Common myeloid progenitor, CD34-positive (primary cell): Measurements from ENCODE around the gene PHF21A.

Source experiments
- CTCF ChIA-PET: fragments of 350-600 bp; sonication (Branson Sonifier 250); formaldehyde crosslinking; loops from one replicate; lab custom pipeline; 2021; ENCODE audit warnings: antibody characterized with exemption; lab: Charles Lee
- POLR2A ChIA-PET: fragments of 350-600 bp; sonication (Branson Sonifier 250); formaldehyde crosslinking; loops from one replicate; lab custom pipeline; 2021; ENCODE audit warnings: antibody characterized with exemption; lab: Charles Lee
- DNase-seq, 3 donors: peaks; one replicate each; pipeline versions ENCODE4 v3.0.0 to v3.0.0-alpha.2; 2013
- H3K27ac ChIP-seq, 2 experiments: 1 replicate in 1 of 2; 2 replicates in 1 of 2; pipeline ENCODE4 v1.7.0; 2013; ENCODE audit warnings: inconsistent platforms in 2 of 2, low read length in 2 of 2, mild to moderate bottlenecking in 2 of 2, low read depth in 1 of 2, moderate library complexity in 1 of 2; ENCODE audit not compliant: severe bottlenecking in 2 of 2, insufficient read depth in 1 of 2, poor library complexity in 1 of 2
- H3K27me3 ChIP-seq, 5 experiments: replicated peaks in 2 of 5; 1 replicate in 3 of 5; 2 replicates in 2 of 5; pipeline versions ENCODE4 v1.6.1 to v1.7.0; 2013; ENCODE audit warnings: low read length in 4 of 5, mild to moderate bottlenecking in 2 of 5, moderate library complexity in 2 of 5, inconsistent platforms in 1 of 5; ENCODE audit not compliant: insufficient read depth in 5 of 5, control insufficient read depth in 4 of 5
- H3K36me3 ChIP-seq, 4 experiments: 1 replicate in 2 of 4; 2 replicates in 2 of 4; pipeline versions ENCODE4 v1.6.1 to v1.7.0; 2013; ENCODE audit warnings: low read length in 3 of 4, control low read depth in 1 of 4, mild to moderate bottlenecking in 1 of 4; ENCODE audit not compliant: control insufficient read depth in 4 of 4, insufficient read depth in 4 of 4
- H3K4me1 ChIP-seq, 4 experiments: 1 replicate in 3 of 4; 2 replicates in 1 of 4; pipeline versions ENCODE4 v1.6.1 to v1.7.1; 2013; ENCODE audit warnings: low read length in 3 of 4, mild to moderate bottlenecking in 3 of 4, control low read depth in 1 of 4, inconsistent platforms in 1 of 4, moderate library complexity in 1 of 4; ENCODE audit not compliant: control insufficient read depth in 4 of 4, insufficient read depth in 4 of 4; ENCODE audit errors: control extremely low read depth in 1 of 4
- H3K4me3 ChIP-seq, 7 experiments: 1 replicate in 4 of 7; 2 replicates in 3 of 7; pipeline versions ENCODE4 v1.5.1 to v1.7.0; 2013; ENCODE audit warnings: mild to moderate bottlenecking in 7 of 7, low read length in 6 of 7, moderate library complexity in 6 of 7, inconsistent platforms in 2 of 7, low read depth in 2 of 7, control low read depth in 1 of 7; ENCODE audit not compliant: insufficient read depth in 4 of 7, control insufficient read depth in 1 of 7; ENCODE audit errors: extremely low read depth in 1 of 7
- H3K9me3 ChIP-seq, 5 experiments: 1 replicate in 4 of 5; 2 replicates in 1 of 5; pipeline versions ENCODE4 v1.6.1 to v1.7.1; 2013; ENCODE audit warnings: low read length in 4 of 5, mild to moderate bottlenecking in 2 of 5, inconsistent platforms in 1 of 5, low read depth in 1 of 5, moderate library complexity in 1 of 5; ENCODE audit not compliant: control insufficient read depth in 4 of 5, insufficient read depth in 2 of 5; ENCODE audit errors: control extremely low read depth in 1 of 5
- WGBS: methylation state at CpG from one replicate; pipeline ENCODE4 v1.1.5; 2013; ENCODE audit not compliant: insufficient coverage; 5-methylcytosine and 5-hydroxymethylcytosine counted together

The PHF21A gene

GRCh38 chr11:46090375-46090774 lies 30.9 kb downstream of the PHF21A start:
- Histone ChIP-seq H3K4me1 (no peaks in the 10 kb centered on the region), H3K27ac (no peak overlapping the region), H3K4me3 (no peak overlapping the region), H3K9me3 (no peaks in the 10 kb centered on the region), H3K36me3 (peaks cover 2 to 7% (median 4%) of the 10 kb centered on the region in 4 experiments), H3K27me3 (no peaks in the 10 kb centered on the region)
- WGBS, result no CpG with 5 or more reads among the region's 1 CpG
- POLR2A ChIA-PET, result no interaction called here
- no peak for DNase-seq
- CTCF ChIA-PET, result interaction anchor here (1.3 to 2.3 kb wide), 2 partner anchors 12 to 16 kb away, joined by 4 to 8 read pairs; no protein-coding TSS in a partner anchor

GRCh38 chr11:46079662-46080061 lies 41.6 kb downstream of the PHF21A start:
- H3K4me1 ChIP-seq, result no peaks in the 10 kb centered on the region
- no peaks in the 10 kb centered on the region for H3K9me3 ChIP-seq
- no peaks in the 10 kb centered on the region for H3K27me3 ChIP-seq
- POLR2A ChIA-PET, result no interaction called here
- DNase-seq, result no peak
- H3K4me3 ChIP-seq, result no peak overlapping the region
- H3K27ac ChIP-seq, result no peak overlapping the region
- CTCF ChIA-PET, result no interaction called here
- peaks cover 3 to 42% (median 9%) of the 10 kb centered on the region in 4 experiments for H3K36me3 ChIP-seq
- WGBS, result 100% methylated on average over 1 of the region's 3 CpGs

- Histone ChIP-seq H3K36me3 (peaks cover 3 to 39% (median 9%) of the 10 kb centered on the region in 4 experiments), H3K4me1 (no peaks in the 10 kb centered on the region), H3K4me3 (no peak overlapping the region), H3K27me3 (no peaks in the 10 kb centered on the region), H3K27ac (no peak overlapping the region), H3K9me3 (no peaks in the 10 kb centered on the region)
- DNase-seq, result no peak
- CTCF ChIA-PET, result interaction anchor here (1.0 to 1.3 kb wide), 2 partner anchors 8 to 9 kb away, joined by 3 read pairs; no protein-coding TSS in a partner anchor
- 100% methylated on average over 2 of the region's 2 CpGs for WGBS
- POLR2A ChIA-PET, result no interaction called here
These were observed 45.3 kb downstream of the PHF21A start for GRCh38 chr11:46075928-46076327.

GRCh38 chr11:46075168-46075567 lies 46.1 kb downstream of the PHF21A start:
- Histone ChIP-seq H3K27ac (no peak overlapping the region), H3K4me3 (no peak overlapping the region), H3K36me3 (peaks cover 3 to 37% (median 10%) of the 10 kb centered on the region in 4 experiments), H3K27me3 (no peaks in the 10 kb centered on the region), H3K4me1 (no peaks in the 10 kb centered on the region), H3K9me3 (no peaks in the 10 kb centered on the region)
- peak in 2 of 3 donors; percentile 21 to 44 for DNase-seq
- CTCF ChIA-PET, result interaction anchor here (1.1 to 1.2 kb wide), 2 partner anchors 10 to 16 kb away, joined by 3 read pairs; no protein-coding TSS in a partner anchor
- 87% methylated on average over 5 of the region's 5 CpGs for WGBS
- POLR2A ChIA-PET, result no interaction called here

- Histone ChIP-seq H3K36me3 (peaks cover 7 to 42% (median 11%) of the 10 kb centered on the region in 4 experiments), H3K27ac (no peak overlapping the region), H3K27me3 (no peaks in the 10 kb centered on the region), H3K4me3 (no peak overlapping the region), H3K4me1 (no peaks in the 10 kb centered on the region), H3K9me3 (no peaks in the 10 kb centered on the region)
- DNase-seq, result no peak
- ChIA-PET CTCF (interaction anchor here (0.6 kb wide), 1 partner anchor 11 kb away, joined by 4 read pairs; no protein-coding TSS in a partner anchor), POLR2A (no interaction called here)
- WGBS, result 100% methylated on average over 1 of the region's 1 CpG
These were observed 47.6 kb downstream of the PHF21A start for GRCh38 chr11:46073632-46074031.

- CTCF ChIA-PET, result interaction anchor here (1.2 kb wide), 1 partner anchor 17 kb away, joined by 5 read pairs; no protein-coding TSS in a partner anchor
- no peak overlapping the region for H3K4me3 ChIP-seq
- no peak overlapping the region for H3K27ac ChIP-seq
- H3K27me3 ChIP-seq, result no peaks in the 10 kb centered on the region
- 42% methylated on average over 2 of the region's 4 CpGs for WGBS
- peaks cover 7 to 44% (median 14%) of the 10 kb centered on the region in 4 experiments for H3K36me3 ChIP-seq
- H3K4me1 ChIP-seq, result no peaks in the 10 kb centered on the region
- DNase-seq, result no peak
- POLR2A ChIA-PET, result interaction anchor here (1.0 kb wide), 1 partner anchor 19 kb away, joined by 3 read pairs; no protein-coding TSS in a partner anchor
- H3K9me3 ChIP-seq, result no peaks in the 10 kb centered on the region
These were observed 48.9 kb downstream of the PHF21A start for GRCh38 chr11:46072172-46072964.

GRCh38 chr11:46071091-46071490 lies 50.2 kb downstream of the PHF21A start:
- Histone ChIP-seq H3K4me1 (no peaks in the 10 kb centered on the region), H3K9me3 (no peaks in the 10 kb centered on the region), H3K27ac (no peak overlapping the region), H3K4me3 (no peak overlapping the region), H3K36me3 (peaks cover 7 to 38% (median 13%) of the 10 kb centered on the region in 4 experiments), H3K27me3 (no peaks in the 10 kb centered on the region)
- POLR2A ChIA-PET, result interaction anchor here (1.0 kb wide), 1 partner anchor 21 kb away, joined by 3 read pairs; no protein-coding TSS in a partner anchor
- 100% methylated on average over 1 of the region's 1 CpG for WGBS
- DNase-seq, result no peak
- CTCF ChIA-PET, result interaction anchor here (1.0 kb wide), 1 partner anchor 33 kb away, joined by 3 read pairs; no protein-coding TSS in a partner anchor
